ENCODE data around the gene GSS. TPM values are rescaled to one million over a fixed set of nuclear protein-coding genes. Genes with fewer than 3 reads are reported as not detected.

The GSS gene
- total and polyA plus RNA-seq, 2 donors = 32.0 to 40.0 TPM

DNA sequence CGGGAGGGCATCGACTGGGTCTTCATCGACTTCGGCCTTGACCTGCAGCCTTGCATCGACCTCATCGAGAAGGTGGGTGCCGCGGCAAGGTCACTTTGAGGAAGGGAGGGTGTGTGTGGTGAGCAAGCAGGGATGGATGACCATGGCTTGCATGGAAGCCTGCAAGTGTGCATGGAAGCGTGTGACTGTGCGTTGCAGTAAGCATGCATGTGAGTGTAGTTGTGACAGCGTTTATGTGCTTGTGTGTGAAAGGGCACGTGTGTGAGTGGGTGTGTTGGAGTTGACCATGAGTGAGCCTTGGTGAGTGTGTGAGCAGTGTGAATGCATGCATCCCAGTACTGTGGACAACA, 32.6 kb upstream of the GSS start:
- no peak overlapping the region for H3K4me3 ChIP-seq (ENCODE audit: low read length in 2 of 2)
- WGBS = 95% methylated on average over 12 of the region's 12 CpGs

DNA sequence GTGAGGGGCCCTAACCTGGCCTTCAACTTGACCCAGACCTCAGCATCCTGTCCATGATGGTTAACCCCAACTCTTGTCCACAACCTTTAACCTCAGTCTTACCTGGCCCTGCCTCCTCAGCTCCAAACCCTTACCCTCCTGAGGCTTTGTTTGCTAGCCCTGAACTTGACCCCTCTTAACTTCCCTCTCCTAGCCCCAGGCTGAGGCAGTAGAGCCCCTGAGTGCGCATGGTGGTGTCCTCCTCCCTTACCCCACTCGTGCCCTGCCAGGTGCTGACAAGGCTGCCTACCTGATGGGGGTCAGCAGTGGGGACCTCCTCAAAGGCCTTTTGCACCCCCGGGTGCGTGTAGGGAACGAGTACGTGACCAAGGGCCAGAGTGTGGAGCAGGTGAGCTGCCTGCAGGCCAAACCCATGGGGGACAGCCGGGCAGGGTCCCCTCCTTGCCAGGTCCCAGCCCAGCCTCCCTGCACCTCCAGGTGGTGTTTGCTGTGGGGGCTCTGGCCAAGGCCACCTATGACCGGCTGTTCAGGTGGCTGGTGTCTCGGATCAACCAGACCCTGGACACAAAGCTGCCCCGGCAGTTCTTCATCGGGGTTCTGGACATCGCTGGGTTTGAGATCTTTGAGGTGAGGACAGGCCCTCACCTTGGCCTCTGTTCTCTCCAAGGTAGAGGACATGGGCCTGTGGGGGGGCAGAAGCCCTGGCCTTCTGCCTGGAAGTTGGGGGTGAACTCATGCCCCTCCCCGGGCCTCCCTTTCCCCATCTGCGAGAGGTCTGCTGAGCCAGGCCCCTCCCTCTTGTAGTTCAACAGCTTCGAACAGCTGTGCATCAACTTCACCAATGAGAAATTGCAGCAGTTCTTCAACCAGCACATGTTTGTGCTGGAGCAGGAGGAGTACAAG, 31.9 kb upstream of the GSS start:
- Histone ChIP-seq H3K36me3 (ENCODE audit: control insufficient read depth in 2 of 2, insufficient read depth in 2 of 2, low read length in 1 of 2) (peaks cover 0 to 7% of the 10 kb centered on the region in 2 donors), H3K27me3 (ENCODE audit: control insufficient read depth in 2 of 2, insufficient read depth in 1 of 2, low read length in 1 of 2) (peaks cover 0 to 43% of the 10 kb centered on the region in 2 donors), H3K27ac (ENCODE audit: low read depth in 1 of 2, low read length in 1 of 2) (no peak overlapping the region), H3K9me3 (ENCODE audit: control insufficient read depth in 2 of 2, insufficient read depth in 1 of 2, low read length in 1 of 2) (no peaks in the 10 kb centered on the region), H3K4me1 (ENCODE audit: control insufficient read depth in 2 of 2, insufficient read depth in 2 of 2, low read length in 2 of 2) (peaks cover 0 to 2% of the 10 kb centered on the region in 2 donors), H3K4me3 (ENCODE audit: low read length in 2 of 2) (no peak overlapping the region)
- no peak for DNase-seq (ENCODE audit: low read depth in 6 of 9, low spot score in 9 of 9)
- WGBS = 86% methylated on average over 15 of the region's 15 CpGs

More for the DNA sequence above, 32.6 kb upstream of the GSS start:
- Histone ChIP-seq H3K27me3 (ENCODE audit: control insufficient read depth in 2 of 2, insufficient read depth in 1 of 2, low read length in 1 of 2) (peaks cover 0 to 37% of the 10 kb centered on the region in 2 donors), H3K36me3 (ENCODE audit: control insufficient read depth in 2 of 2, insufficient read depth in 2 of 2, low read length in 1 of 2) (peaks cover 2 to 11% of the 10 kb centered on the region in 2 donors), H3K4me1 (ENCODE audit: control insufficient read depth in 2 of 2, insufficient read depth in 2 of 2, low read length in 2 of 2) (peaks cover 0 to 2% of the 10 kb centered on the region in 2 donors), H3K9me3 (ENCODE audit: control insufficient read depth in 2 of 2, insufficient read depth in 1 of 2, low read length in 1 of 2) (no peaks in the 10 kb centered on the region), H3K27ac (ENCODE audit: low read depth in 1 of 2, low read length in 1 of 2) (no peak overlapping the region)
- no peak for DNase-seq (ENCODE audit: low read depth in 6 of 9, low spot score in 9 of 9)

DNA sequence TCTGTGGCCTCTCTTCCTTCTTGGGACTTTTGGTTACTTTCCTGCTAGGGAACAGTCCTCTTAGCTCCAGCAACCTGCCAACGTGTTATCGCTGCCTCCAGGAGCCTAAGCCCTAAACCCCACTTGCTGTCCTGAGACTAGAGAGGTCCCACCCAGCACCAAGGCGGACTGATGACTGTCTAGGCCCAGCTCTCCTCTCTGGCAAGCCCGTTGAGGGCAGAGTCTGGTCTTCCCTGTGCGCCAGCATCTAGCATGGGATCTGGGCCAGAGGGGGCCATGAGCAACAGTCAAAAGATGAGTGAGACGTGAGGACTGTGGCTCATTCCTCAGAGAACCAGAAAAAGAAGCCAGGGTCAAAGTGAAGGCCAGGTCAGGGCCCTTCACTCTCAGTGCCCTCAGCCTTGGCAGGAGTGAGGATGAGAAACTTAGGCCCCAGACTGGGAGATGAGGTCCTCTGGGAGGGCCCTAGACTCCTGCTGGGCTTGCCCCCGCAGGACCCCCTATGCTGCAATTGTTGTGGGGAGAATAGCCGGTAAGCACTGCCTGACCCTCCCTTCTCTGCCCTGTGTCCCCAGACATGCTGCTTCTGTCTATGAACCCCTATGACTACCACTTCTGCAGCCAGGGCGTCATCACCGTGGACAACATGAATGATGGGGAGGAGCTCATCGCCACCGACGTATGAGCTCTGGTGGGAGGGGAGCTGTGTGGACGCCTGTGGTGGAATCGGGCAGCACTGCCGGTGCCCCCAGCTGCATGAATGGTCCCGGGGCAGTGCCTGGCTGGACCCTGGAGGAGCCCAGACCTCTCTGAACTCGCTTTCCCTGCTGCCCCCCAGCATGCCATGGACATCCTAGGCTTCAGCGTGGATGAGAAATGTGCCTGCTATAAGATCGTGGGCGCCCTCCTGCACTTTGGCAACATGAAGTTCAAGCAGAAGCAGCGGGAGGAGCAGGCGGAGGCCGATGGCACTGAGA, 31.0 kb upstream of the GSS start:
- Histone ChIP-seq H3K4me3 (ENCODE audit: low read length in 2 of 2) (no peak overlapping the region), H3K27ac (ENCODE audit: low read depth in 1 of 2, low read length in 1 of 2) (no peak overlapping the region), H3K36me3 (ENCODE audit: control insufficient read depth in 2 of 2, insufficient read depth in 2 of 2, low read length in 1 of 2) (peaks cover 0 to 5% of the 10 kb centered on the region in 2 donors), H3K27me3 (ENCODE audit: control insufficient read depth in 2 of 2, insufficient read depth in 1 of 2, low read length in 1 of 2) (peaks cover 0 to 47% of the 10 kb centered on the region in 2 donors), H3K4me1 (ENCODE audit: control insufficient read depth in 2 of 2, insufficient read depth in 2 of 2, low read length in 2 of 2) (peaks cover 0 to 2% of the 10 kb centered on the region in 2 donors), H3K9me3 (ENCODE audit: control insufficient read depth in 2 of 2, insufficient read depth in 1 of 2, low read length in 1 of 2) (no peaks in the 10 kb centered on the region)
- no peak for DNase-seq (ENCODE audit: low read depth in 6 of 9, low spot score in 9 of 9)
- 86% methylated on average over 24 of the region's 24 CpGs for WGBS

DNA sequence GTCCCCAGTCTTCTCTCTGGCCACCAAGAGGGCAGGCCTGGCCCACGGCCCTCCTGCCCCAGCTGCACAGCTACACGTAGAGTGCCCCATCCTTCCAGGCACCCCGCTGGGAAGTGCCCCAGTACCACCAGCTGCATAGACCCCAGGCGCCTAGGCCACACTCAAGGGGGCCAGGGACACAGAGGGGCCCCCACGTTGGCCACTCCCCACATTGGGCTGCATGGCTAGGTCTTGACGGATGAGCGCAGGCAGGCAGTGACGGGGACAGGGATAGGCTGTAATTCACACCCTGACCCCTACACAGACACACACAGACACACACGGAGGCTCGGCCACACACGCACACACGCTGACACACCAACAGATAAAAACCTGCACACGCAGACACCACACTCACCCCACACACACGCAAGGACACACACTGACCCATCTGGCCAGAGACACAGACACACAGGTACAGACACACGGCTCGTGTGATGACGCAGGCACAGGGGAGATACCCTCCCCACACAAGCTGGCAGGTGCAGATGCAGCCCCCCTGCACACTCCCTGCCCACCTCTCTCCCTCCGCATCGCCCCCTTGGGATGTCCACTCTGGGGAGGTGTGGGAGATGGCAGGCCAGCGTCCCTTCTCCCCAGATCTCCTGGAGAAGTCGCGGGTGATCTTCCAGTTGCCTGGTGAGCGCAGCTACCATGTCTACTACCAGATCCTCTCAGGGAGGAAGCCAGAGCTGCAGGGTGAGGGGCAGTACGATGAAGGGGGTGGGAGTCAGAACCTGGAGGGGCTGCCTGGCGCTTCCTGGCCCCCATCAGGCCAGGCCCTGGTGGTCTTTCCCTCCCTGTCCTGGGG, 30.1 kb upstream of the GSS start:
- Histone ChIP-seq H3K36me3 (ENCODE audit: control insufficient read depth in 2 of 2, insufficient read depth in 2 of 2, low read length in 1 of 2) (peaks cover 0 to 4% of the 10 kb centered on the region in 2 donors), H3K4me1 (ENCODE audit: control insufficient read depth in 2 of 2, insufficient read depth in 2 of 2, low read length in 2 of 2) (peaks cover 0 to 2% of the 10 kb centered on the region in 2 donors), H3K9me3 (ENCODE audit: control insufficient read depth in 2 of 2, insufficient read depth in 1 of 2, low read length in 1 of 2) (no peaks in the 10 kb centered on the region), H3K27me3 (ENCODE audit: control insufficient read depth in 2 of 2, insufficient read depth in 1 of 2, low read length in 1 of 2) (peaks cover 0 to 47% of the 10 kb centered on the region in 2 donors), H3K4me3 (ENCODE audit: low read length in 2 of 2) (no peak overlapping the region), H3K27ac (ENCODE audit: low read depth in 1 of 2, low read length in 1 of 2) (no peak overlapping the region)
- WGBS = 84% methylated on average over 25 of the region's 25 CpGs
- DNase-seq (ENCODE audit: low read depth in 6 of 9, low spot score in 9 of 9) = no peak

DNA sequence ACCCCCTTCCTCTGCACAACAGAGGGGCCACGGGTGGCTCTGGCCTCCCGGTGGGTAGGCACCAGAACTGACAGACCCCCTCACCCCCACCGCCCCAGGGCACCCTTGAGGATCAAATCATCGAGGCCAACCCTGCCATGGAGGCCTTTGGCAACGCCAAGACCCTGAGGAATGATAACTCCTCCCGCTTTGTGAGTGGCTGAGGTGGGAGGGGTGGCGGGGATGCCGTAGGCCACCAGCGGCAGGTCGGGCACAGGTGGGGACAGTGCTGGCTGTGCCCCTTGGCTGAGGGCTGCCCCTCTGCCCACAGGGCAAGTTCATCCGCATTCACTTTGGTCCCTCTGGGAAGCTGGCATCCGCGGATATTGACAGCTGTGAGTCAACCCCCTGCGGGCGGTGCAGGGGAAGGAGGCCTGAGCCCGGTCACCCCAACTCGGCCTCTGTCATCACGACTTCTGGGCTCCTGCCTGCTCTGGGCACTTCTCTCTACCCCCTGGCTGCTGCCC, 29.2 kb upstream of the GSS start:
- Histone ChIP-seq H3K4me3 (ENCODE audit: low read length in 2 of 2) (no peak overlapping the region), H3K4me1 (ENCODE audit: control insufficient read depth in 2 of 2, insufficient read depth in 2 of 2, low read length in 2 of 2) (peaks cover 0 to 2% of the 10 kb centered on the region in 2 donors), H3K36me3 (ENCODE audit: control insufficient read depth in 2 of 2, insufficient read depth in 2 of 2, low read length in 1 of 2) (no peaks in the 10 kb centered on the region), H3K9me3 (ENCODE audit: control insufficient read depth in 2 of 2, insufficient read depth in 1 of 2, low read length in 1 of 2) (no peaks in the 10 kb centered on the region), H3K27ac (ENCODE audit: low read depth in 1 of 2, low read length in 1 of 2) (no peak overlapping the region), H3K27me3 (ENCODE audit: control insufficient read depth in 2 of 2, insufficient read depth in 1 of 2, low read length in 1 of 2) (peaks cover 0 to 49% of the 10 kb centered on the region in 2 donors)
- no peak for DNase-seq (ENCODE audit: low read depth in 6 of 9, low spot score in 9 of 9)
- WGBS = 85% methylated on average over 18 of the region's 18 CpGs

DNA sequence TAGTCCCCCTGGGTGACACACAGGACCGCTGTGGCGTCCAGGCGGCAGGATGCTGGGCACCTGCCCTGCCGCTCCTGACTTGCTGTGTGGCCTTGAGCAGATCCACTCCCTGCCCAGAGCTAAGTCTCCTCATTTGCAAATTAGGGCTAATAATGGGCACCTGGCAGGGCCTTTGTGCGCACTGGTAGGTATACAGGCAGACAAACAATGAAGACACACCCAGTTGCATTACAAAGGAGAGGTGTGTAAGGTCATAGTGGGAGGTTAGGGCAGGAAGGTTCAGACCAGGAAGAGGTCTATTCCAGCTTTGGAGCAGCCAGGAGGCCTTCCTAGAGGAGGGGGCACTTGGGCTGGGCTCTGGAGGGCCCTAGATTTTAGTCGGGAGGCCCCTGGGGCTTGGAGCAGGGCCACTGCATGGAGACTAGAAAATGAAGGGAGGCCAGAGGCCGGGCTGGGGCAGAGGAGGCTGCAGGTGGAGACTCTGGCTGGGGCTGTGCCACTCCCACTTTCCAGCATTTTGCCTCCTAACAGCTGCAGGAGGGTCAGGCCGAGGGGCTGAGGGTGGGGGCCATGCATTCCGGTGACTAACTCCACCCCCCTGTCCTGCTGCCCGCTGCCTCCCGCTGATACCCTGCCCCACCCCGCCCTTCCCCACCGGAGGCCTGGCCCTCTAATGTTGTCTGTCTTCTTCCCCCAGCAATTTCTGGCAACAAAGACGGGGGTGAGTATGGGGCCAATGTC, 28.6 kb upstream of the GSS start:
- no peak overlapping the region for H3K4me3 ChIP-seq (ENCODE audit: low read length in 2 of 2)
- peaks cover 0 to 2% of the 10 kb centered on the region in 2 donors for H3K4me1 ChIP-seq (ENCODE audit: control insufficient read depth in 2 of 2, insufficient read depth in 2 of 2, low read length in 2 of 2)
- no peak for DNase-seq (ENCODE audit: low read depth in 6 of 9, low spot score in 9 of 9)
- 48% methylated on average over 14 of the region's 14 CpGs for WGBS
- H3K9me3 ChIP-seq (ENCODE audit: control insufficient read depth in 2 of 2, insufficient read depth in 1 of 2, low read length in 1 of 2) = no peaks in the 10 kb centered on the region
- H3K27me3 ChIP-seq (ENCODE audit: control insufficient read depth in 2 of 2, insufficient read depth in 1 of 2, low read length in 1 of 2) = peaks cover 0 to 49% of the 10 kb centered on the region in 2 donors
- no peak overlapping the region for H3K27ac ChIP-seq (ENCODE audit: low read depth in 1 of 2, low read length in 1 of 2)
- no peaks in the 10 kb centered on the region for H3K36me3 ChIP-seq (ENCODE audit: control insufficient read depth in 2 of 2, insufficient read depth in 2 of 2, low read length in 1 of 2)

DNA sequence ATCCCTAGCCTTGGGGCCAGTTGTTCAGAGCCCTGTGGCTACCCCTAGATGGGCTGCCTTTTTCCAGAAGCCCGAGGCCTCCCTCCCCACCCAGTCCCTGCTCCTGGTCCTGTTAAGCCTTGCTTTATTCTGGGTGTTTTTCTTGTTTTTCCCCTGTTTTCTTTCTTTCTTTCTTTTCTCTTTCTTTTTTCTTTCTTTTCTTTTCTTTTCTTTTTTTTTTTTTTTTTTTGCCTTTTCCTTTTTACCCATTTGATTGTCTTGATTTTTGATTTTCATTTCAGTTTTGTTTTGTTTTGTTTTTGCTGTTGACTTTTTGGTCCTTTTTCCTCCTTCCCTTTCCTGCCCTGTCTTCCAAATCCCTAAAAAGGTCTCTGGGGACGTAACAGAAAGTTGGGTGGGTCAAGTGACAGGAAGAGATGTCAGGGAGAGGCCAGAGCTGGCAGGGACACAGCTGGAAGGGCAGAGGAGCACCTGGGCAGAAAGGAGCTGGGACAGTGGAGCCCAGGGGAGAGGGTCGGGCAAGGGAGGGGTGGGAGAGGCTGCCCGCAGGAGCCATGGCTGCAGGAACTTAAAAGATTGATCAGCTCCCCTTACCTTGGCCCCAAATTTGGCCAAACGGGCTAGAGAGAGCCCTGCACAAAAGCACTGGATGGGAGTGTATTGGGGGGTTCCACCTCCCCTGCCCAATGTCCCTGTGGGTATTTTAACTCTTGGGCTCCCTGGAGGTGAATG, 27.6 kb upstream of the GSS start:
- Histone ChIP-seq H3K27ac (ENCODE audit: low read depth in 1 of 2, low read length in 1 of 2) (no peak overlapping the region), H3K4me1 (ENCODE audit: control insufficient read depth in 2 of 2, insufficient read depth in 2 of 2, low read length in 2 of 2) (peaks cover 0 to 2% of the 10 kb centered on the region in 2 donors), H3K27me3 (ENCODE audit: control insufficient read depth in 2 of 2, insufficient read depth in 1 of 2, low read length in 1 of 2) (peaks cover 0 to 49% of the 10 kb centered on the region in 2 donors), H3K36me3 (ENCODE audit: control insufficient read depth in 2 of 2, insufficient read depth in 2 of 2, low read length in 1 of 2) (no peaks in the 10 kb centered on the region), H3K9me3 (ENCODE audit: control insufficient read depth in 2 of 2, insufficient read depth in 1 of 2, low read length in 1 of 2) (no peaks in the 10 kb centered on the region), H3K4me3 (ENCODE audit: low read length in 2 of 2) (no peak overlapping the region)
- 50% methylated on average over 5 of the region's 5 CpGs for WGBS
- DNase-seq (ENCODE audit: low read depth in 6 of 9, low spot score in 9 of 9) = no peak

Data from thymus (tissue), 11 donors.